Activated CD8-positive, alpha-beta memory T cell treated with anti-CD3 and anti-CD28 coated beads for 24 hours (primary cell): ENCODE measurements around the gene PIAS3.
"Not testable (repeated sequence)": the region's sequence is repeated elsewhere in the genome, so short reads cannot be mapped to it uniquely, and the experiment has no call there.

Source experiments
- DNase-seq: peaks from one replicate; pipeline ENCODE4 v3.0.0-alpha.2; 2020

Gene PIAS3

GRCh38 chr1:145871994-145872924 lies 13.4 kb upstream of the PIAS3 start:
- peak; percentile 78 for DNase-seq

GRCh38 chr1:145868232-145868631 lies 9.4 kb upstream of the PIAS3 start:
- no peak for DNase-seq

DNA sequence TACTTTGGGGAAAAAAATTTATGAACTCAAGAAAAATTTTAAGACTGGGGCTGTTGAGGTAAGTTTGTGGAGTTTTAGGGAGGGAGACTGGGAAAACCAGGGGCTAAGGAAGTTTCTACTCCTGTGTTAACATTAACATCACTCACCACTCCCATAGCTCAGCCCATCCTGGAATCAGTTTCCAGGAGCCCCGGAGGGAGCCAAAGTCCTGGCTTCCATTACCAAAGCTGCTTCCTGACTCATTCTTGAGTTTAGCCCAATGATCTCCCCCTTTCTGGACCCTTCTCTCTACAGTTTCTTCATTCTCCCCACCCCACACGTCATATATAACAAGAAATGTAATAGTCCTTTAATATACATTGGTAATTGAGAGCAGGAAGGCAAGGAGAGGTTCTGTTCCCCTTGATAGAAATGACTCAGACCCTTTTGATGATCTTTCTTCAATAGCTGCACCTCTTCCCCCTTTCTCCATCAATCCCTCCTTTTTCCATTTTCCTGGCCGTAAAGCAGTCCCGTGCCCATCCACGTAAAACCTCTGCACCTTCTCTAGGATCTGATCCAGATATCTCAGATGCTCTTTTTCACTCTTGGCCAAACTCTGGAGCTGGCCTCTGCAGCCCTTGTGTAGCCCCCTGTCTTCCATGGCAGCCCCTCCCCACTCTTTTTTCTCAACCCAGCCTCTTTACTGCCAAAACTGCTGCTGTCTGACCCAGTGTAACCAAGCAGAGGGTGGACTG lies 4.6 kb upstream of the PIAS3 start:
- DNase-seq, result no peak

GRCh38 chr1:145859491-145860023 lies 676 bp upstream of the PIAS3 start:
- peak; percentile 89 for DNase-seq

DNA sequence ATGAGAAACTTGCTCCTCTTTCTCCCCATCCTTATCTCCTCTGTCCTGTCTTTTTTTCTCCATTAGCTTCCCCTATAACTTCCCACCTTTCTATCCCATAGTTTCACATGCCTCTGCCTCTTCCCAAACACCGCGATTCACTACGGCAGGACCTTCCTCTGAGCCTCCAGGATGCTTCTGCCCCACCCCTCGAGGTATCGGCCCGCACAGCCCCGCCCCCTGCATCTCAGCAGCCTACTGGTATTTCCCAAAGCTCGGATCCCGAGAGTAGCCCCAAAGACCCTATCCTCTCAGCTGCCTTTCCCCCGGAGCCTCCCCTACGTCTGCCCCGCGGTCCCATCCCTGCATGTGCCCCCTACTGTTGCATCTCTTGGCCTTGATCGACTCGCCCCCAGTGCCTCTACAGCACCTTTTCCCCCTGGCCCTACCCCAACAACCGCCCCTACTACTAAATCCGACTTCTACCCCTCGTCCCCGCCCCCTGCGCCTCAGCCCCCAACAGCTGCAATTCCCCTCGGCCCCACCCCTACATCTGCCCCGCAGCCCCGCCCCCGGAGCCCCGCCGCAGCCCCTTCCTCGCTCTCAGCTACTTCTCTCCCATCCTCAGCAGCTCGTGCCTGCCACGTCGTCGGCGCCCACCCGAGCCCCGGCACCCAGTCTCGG lies 512 bp downstream of the PIAS3 start:
- DNase-seq, result no peak

GRCh38 chr1:145857170-145857569 lies 1.7 kb downstream of the PIAS3 start:
- DNase-seq, result no peak

GRCh38 chr1:145855426-145855948 lies 3.4 kb downstream of the PIAS3 start:
- no peak for DNase-seq

DNA sequence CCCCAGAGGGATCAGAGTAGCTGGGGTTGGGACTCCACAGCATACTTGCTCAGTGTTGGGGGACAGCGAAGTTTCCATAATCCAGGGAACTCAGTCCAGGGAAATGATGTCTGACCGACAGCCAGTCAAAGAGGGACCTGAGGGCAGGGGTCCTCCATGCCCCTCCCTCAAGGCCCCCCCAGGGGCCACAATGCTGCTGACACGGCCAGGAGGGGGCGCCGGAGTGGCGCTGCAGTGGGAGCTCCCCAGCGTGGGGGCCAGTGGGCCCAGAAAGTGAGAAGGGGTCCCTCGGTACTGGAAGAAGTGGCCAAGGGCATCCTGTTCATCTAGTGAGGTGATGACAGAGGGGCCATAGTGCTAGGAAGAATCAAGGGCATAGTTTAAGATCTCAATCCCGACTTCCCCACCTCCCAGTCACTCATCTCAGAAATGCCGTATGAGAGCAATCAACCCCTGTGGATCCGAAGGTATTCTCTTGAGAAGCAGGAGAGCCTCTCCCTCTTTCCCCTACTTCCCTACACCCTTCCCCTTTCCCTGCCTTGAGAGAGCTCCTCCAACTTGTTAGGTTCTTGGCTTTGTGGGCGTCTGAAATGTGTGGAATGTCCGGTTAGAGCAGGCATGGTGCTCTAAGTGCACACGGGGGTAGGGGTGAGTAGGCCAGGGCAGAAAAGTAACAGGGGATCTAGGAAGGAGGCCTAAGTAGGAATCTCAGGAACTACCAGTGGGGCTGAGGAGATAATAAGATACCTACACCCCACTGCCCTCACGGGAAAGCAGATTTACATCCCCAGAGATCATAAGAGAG lies 9.3 kb downstream of the PIAS3 start:
- DNase-seq, result no peak

- no peak for DNase-seq
These were observed 11.1 kb downstream of the PIAS3 start for GRCh38 chr1:145847827-145848226.

- DNase-seq, result peak; percentile 71
These were observed 12.7 kb downstream of the PIAS3 start for GRCh38 chr1:145846201-145846612.

DNA sequence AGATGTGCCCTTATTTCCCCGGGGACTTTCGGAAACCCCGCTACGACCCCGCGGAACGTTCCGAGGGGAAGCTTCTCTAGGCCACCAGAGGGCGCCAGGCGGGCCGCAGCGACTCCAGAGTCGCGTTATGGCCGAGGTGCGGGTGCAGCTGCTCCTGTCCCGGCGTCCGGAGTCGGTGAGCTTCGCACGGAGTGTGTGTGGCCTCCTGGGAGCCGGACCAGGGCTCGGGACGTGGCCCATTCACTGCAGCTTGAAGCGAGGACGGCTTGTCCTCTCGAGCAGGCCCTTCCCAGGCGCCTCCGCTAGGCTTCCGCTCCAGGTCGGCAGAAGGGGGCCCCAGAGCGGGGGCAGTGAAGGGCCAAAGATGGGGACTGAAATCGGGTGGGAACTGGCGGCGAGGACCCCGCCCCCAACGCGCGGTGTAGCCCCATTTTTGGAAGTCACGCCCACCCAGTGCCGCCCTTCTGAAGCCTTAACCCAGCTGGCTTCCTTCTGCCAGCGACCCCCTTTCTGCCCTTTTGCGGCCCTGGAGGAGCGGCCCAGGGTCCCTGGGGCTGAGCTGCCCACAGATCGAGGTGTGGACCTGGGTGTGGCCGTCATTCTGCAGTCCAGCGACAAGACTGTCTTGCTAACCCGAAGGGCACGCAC lies 13.2 kb downstream of the PIAS3 start, which contains the start of gene NUDT17:
TSS of gene NUDT17 (plus strand) at position 117 of the 648 bp plus-strand sequence. CDS start at position 128, 11 bp downstream.
- peak; percentile 92 for DNase-seq

DNA sequence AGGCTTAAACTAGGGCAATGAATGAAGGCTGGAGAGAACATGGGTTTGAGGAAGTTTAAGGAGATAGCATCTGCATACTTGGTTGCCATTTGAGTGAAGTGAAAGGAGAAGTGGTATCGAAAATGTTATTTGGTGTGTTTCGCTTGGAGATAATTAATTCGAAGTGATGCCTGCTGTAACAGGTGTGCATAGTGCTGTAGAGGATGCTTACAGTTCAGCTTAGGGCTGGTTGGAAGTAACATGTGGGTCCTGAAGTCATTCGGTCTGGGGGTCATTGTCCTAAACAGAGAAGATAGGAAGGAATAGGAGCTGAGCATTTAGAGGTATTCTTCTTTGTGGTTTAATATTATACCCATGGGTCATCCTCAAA lies 13.8 kb downstream of the PIAS3 start:
- DNase-seq, result no peak

DNA sequence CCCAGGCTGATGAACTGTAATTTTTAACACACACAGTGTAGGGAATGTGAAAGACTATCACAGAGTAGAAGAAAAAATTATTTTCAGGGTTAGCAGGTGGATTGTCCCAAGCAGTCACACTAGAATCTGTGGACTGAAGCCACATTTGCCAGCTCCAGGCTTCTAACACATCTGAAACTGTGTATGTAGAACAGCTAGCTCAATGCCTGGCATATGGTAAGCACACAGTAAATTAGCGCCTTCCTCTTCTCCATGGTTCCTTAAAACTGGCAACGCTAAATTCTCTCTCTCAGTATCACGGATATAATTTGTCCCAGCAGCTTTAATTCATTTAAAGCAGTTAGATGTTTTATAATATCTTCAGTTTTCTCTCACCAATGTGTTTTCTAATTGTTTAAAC lies 15.8 kb downstream of the PIAS3 start:
- DNase-seq, result no peak

- no peak for DNase-seq
These were observed 21.2 kb downstream of the PIAS3 start for GRCh38 chr1:145837656-145838055.

DNA sequence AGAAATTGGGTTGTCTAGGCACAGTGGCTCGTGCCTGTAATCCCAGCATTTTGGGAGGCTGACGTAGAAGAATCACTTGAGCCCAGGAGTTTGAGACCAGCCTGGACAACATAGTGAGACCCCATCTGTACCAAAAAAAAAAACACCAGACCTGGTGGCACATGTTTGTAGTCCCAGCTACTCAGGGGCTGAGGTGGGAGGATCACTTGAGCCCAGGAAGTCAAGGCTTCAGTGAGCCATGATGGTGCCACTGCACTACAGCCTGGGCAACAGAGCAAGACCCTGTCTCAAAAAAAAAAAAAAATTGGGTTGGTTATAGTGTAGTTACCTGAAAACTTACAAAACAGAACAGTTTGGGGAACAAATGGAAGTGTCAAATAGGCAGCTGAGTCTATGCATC lies 28.1 kb downstream of the PIAS3 start:
- DNase-seq, result not testable (repeated sequence)

DNA sequence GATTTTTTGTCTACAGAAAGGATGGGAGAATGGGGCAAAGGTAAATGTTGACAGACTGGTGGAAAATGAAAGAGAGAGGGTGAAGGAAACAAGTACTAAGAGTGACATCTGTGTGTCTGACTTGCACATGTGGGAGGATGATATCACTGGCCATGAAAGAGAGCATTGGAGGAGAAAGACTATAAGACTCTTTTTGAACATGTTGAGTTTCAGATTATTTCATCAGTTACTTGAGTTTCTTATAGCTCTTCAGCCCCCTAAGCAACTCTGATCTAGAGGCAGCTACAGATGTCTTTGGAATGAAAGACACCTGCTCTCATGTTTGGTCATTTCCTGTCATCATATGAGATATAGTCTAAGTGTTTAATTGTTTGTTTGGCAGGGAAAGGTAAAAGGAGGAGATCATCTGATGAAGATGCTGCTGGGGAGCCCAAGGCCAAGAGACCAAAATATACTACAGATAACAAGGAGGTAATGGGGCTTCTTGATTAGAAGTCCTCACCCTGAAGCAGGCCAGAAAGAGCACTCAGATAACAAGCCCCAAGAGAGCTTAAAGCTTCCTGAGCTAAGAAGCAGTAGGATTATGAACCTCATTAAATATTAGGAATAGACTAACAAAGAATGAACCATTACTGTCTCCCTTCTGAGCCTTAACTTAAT lies 30.4 kb downstream of the PIAS3 start:
- no peak for DNase-seq

- DNase-seq, result no peak
These were observed 30.9 kb downstream of the PIAS3 start for GRCh38 chr1:145827966-145828365.

GRCh38 chr1:145826030-145826429 lies 32.9 kb downstream of the PIAS3 start:
- no peak for DNase-seq

GRCh38 chr1:145824499-145824842 lies 34.4 kb downstream of the PIAS3 start:
- no peak for DNase-seq

GRCh38 chr1:145823565-145824498 lies 35.0 kb downstream of the PIAS3 start, which contains the start of the genes POLR3C and RNF115:
POLR3C (plus strand) TSS chr1:145824200; CDS start chr1:145825777, 1,577 bp downstream.
RNF115 (minus strand) TSS chr1:145824095; CDS start chr1:145823873, 222 bp downstream.
- DNase-seq, result peak; percentile 90
